ENCODE results near the gene PRKAG2. TPM values are rescaled to one million over a fixed set of nuclear protein-coding genes. Genes with fewer than 3 reads are reported as not detected.

Gene PRKAG2
- total and polyA plus RNA-seq, 2 of the 13 experiments (the other 11 are each of a cell fraction or from before 2014, with no cell fraction given): 0.90 to 1.3 TPM

DNA sequence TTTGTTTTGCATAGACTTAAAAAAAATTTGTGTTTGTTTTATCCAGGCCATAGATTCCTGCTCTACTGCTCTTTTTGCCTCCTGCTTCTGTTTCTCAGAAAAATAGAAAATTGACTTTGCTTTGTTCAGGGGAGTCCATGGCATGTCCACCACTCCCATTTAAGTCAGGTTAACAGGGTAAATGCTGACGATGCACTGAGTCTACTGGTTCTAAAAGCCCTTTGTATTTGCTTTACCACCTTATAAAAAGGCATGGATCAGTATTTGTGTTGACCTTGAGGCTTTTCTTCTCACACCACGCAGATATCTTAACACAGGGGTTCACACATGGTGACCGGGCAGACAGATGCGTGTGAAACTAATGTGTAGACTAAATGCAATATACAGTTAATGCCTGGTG, 217.7 kb downstream of the PRKAG2 start:
- Histone ChIP-seq H3K36me3 (replicated peaks in 1 of 2; ENCODE audit: control insufficient read depth in 1 of 2, insufficient read depth in 2 of 2, low read length in 2 of 2) (no peaks in the 10 kb centered on the region), H2AFZ (ENCODE audit: low read length) (no peak overlapping the region), H3K9ac (ENCODE audit: insufficient read depth, low read depth, low read length) (no peak overlapping the region), H3K4me2 (ENCODE audit: low read depth, low read length) (no peak overlapping the region), H3K9me3 (ENCODE audit: low read length) (no peaks in the 10 kb centered on the region), H3K4me3 (replicated peaks in 1 of 3; ENCODE audit: insufficient read depth in 1 of 3, low read depth in 2 of 3, low read length in 3 of 3) (no peak overlapping the region), H4K20me1 (ENCODE audit: insufficient read depth, low read length) (no peaks in the 10 kb centered on the region), H3K4me1 (ENCODE audit: insufficient read depth, low read length) (no peaks in the 10 kb centered on the region), H3K27me3 (ENCODE audit: control insufficient read depth in 1 of 2, insufficient read depth in 2 of 2, low read length in 2 of 2) (no peaks in the 10 kb centered on the region; a peak in 1 of 5 replicates), H3K79me2 (ENCODE audit: insufficient read depth, low read length) (no peaks in the 10 kb centered on the region), H3K27ac (ENCODE audit: extremely low read length, insufficient read depth, low read length) (no peak overlapping the region)
- ChIA-PET CTCF (ENCODE audit: low intra/inter-chr PET ratio, low total read pairs) (no interaction called here), POLR2A (no interaction called here)
- WGBS (ENCODE audit: low lambda C conversion rate): 48% methylated on average over 4 of the region's 4 CpGs
- intact Hi-C loops (cut with micrococcal nuclease; ENCODE audit: unreplicated experiment) (no loop called here), in situ Hi-C loops (cut with HindIII; ENCODE audit: extremely low pct_ligation_motif_present, low pct_unique_long_range_greater_than_20kb) (no loop called here)
- BruUV-seq (replicated peaks): no TSS peak
- TF ChIP-seq MAFF (IDR thresholded peaks at IDR 0.05; ENCODE audit: low read depth, low read length) (0 out of 2 replicates have a peak, but pooled peaks have one; percentile 15), MAFK (conservative IDR thresholded peaks at IDR 0.05 in 1 of 2, IDR thresholded peaks at IDR 0.05 in 1 of 2; ENCODE audit: low read length in 2 of 2) (peak; percentile 27 to 42; a peak in 3 of 4 replicates)
- TF ChIP-seq, protein P1, sequence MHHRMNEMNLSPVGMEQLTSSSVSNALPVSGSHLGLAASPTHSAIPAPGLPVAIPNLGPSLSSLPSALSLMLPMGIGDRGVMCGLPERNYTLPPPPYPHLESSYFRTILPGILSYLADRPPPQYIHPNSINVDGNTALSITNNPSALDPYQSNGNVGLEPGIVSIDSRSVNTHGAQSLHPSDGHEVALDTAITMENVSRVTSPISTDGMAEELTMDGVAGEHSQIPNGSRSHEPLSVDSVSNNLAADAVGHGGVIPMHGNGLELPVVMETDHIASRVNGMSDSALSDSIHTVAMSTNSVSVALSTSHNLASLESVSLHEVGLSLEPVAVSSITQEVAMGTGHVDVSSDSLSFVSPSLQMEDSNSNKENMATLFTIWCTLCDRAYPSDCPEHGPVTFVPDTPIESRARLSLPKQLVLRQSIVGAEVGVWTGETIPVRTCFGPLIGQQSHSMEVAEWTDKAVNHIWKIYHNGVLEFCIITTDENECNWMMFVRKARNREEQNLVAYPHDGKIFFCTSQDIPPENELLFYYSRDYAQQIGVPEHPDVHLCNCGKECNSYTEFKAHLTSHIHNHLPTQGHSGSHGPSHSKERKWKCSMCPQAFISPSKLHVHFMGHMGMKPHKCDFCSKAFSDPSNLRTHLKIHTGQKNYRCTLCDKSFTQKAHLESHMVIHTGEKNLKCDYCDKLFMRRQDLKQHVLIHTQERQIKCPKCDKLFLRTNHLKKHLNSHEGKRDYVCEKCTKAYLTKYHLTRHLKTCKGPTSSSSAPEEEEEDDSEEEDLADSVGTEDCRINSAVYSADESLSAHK (CRISPR knock-in tag; IDR thresholded peaks at IDR 0.05; ENCODE audit: borderline replicate concordance): no peak
- FAIRE-seq: no peak
- ATAC-seq: no peak
- no peak for DNase-seq (ENCODE audit: low spot score)

DNA sequence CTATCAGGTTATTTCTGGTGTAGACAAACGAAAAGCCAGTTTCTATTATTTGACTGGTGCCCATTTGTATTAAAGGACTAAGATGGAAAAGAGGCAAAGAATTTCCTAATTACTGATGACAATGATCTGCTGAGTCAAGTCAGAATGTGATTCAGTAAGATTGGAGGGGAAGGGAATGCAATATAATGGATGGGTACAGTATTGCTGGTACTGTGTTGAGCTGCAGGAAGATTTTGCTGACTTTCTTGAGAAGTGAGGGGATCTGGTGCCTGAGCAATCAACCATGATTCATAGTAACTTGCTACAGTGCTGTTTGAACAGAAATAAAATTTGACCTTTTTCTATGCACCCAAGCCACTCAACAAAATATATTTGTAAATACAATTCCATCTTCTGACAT, 218.1 kb downstream of the PRKAG2 start:
- in situ Hi-C loops (cut with HindIII; ENCODE audit: extremely low pct_ligation_motif_present, low pct_unique_long_range_greater_than_20kb): no loop called here
- TF ChIP-seq, protein P2, sequence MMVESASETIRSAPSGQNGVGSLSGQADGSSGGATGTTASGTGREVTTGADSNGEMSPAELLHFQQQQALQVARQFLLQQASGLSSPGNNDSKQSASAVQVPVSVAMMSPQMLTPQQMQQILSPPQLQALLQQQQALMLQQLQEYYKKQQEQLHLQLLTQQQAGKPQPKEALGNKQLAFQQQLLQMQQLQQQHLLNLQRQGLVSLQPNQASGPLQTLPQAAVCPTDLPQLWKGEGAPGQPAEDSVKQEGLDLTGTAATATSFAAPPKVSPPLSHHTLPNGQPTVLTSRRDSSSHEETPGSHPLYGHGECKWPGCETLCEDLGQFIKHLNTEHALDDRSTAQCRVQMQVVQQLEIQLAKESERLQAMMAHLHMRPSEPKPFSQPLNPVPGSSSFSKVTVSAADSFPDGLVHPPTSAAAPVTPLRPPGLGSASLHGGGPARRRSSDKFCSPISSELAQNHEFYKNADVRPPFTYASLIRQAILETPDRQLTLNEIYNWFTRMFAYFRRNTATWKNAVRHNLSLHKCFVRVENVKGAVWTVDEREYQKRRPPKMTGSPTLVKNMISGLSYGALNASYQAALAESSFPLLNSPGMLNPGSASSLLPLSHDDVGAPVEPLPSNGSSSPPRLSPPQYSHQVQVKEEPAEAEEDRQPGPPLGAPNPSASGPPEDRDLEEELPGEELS (CRISPR knock-in tag; IDR thresholded peaks at IDR 0.05): no peak
- no peak for TF ChIP-seq TEAD2 (CRISPR knock-in tag; IDR thresholded peaks at IDR 0.05)
- TF ChIP-seq MZF1 (CRISPR knock-in tag; IDR thresholded peaks at IDR 0.05; ENCODE audit: borderline replicate concordance): no peak
- TF ChIP-seq, protein P3, sequence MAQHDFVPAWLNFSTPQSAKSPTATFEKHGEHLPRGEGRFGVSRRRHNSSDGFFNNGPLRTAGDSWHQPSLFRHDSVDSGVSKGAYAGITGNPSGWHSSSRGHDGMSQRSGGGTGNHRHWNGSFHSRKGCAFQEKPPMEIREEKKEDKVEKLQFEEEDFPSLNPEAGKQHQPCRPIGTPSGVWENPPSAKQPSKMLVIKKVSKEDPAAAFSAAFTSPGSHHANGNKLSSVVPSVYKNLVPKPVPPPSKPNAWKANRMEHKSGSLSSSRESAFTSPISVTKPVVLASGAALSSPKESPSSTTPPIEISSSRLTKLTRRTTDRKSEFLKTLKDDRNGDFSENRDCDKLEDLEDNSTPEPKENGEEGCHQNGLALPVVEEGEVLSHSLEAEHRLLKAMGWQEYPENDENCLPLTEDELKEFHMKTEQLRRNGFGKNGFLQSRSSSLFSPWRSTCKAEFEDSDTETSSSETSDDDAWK (CRISPR knock-in tag; IDR thresholded peaks at IDR 0.05): no peak
- TF ChIP-seq HMGA1 (CRISPR knock-in tag; conservative IDR thresholded peaks at IDR 0.05): no peak
- TF ChIP-seq ZC3H13 (CRISPR knock-in tag; IDR thresholded peaks at IDR 0.05): no peak
- TF ChIP-seq ZFP62 (CRISPR knock-in tag; IDR thresholded peaks at IDR 0.05): no peak
- no peak for TF ChIP-seq SIX4 (CRISPR knock-in tag; IDR thresholded peaks at IDR 0.05)
- no peak for TF ChIP-seq RBM39 (IDR thresholded peaks at IDR 0.05; ENCODE audit: low read depth, low read length, poor library complexity, severe bottlenecking)
- TF ChIP-seq SP2 (CRISPR knock-in tag; IDR thresholded peaks at IDR 0.05): no peak

More for the DNA sequence above, 218.1 kb downstream of the PRKAG2 start:
- Histone ChIP-seq H3K4me3 (replicated peaks in 1 of 3; ENCODE audit: insufficient read depth in 1 of 3, low read depth in 2 of 3, low read length in 3 of 3) (no peak overlapping the region), H3K4me1 (ENCODE audit: insufficient read depth, low read length) (no peaks in the 10 kb centered on the region), H2AFZ (ENCODE audit: low read length) (no peak overlapping the region), H3K9ac (ENCODE audit: insufficient read depth, low read depth, low read length) (no peak overlapping the region), H3K27me3 (ENCODE audit: control insufficient read depth in 1 of 2, insufficient read depth in 2 of 2, low read length in 2 of 2) (no peaks in the 10 kb centered on the region; a peak in 1 of 5 replicates), H3K27ac (ENCODE audit: extremely low read length, insufficient read depth, low read length) (no peak overlapping the region), H3K4me2 (ENCODE audit: low read depth, low read length) (no peak overlapping the region), H4K20me1 (ENCODE audit: insufficient read depth, low read length) (no peaks in the 10 kb centered on the region), H3K9me3 (ENCODE audit: low read length) (no peaks in the 10 kb centered on the region), H3K79me2 (ENCODE audit: insufficient read depth, low read length) (no peaks in the 10 kb centered on the region), H3K36me3 (replicated peaks in 1 of 2; ENCODE audit: control insufficient read depth in 1 of 2, insufficient read depth in 2 of 2, low read length in 2 of 2) (no peaks in the 10 kb centered on the region)
- intact Hi-C loops (cut with micrococcal nuclease; ENCODE audit: unreplicated experiment): no loop called here
- CTCF ChIA-PET (ENCODE audit: low intra/inter-chr PET ratio, low total read pairs): no interaction called here
- DNase-seq (ENCODE audit: low spot score) (no peak), FAIRE-seq (no peak), ATAC-seq (no peak)
- no TSS peak for BruUV-seq (replicated peaks)
- POLR2A ChIA-PET: no interaction called here
- 3% methylated on average over 1 of the region's 1 CpG for WGBS (ENCODE audit: low lambda C conversion rate)
